ENCODE data around the gene PALB2. TPM values are rescaled to one million over a fixed set of nuclear protein-coding genes. Genes with fewer than 3 reads are reported as not detected.

Gene PALB2
- total and polyA plus RNA-seq, 2 experiments from 2014 or later: 24.2 to 34.0 TPM

- TF ChIP-seq ZNF462 (CRISPR knock-in tag; IDR thresholded peaks at IDR 0.05): no peak
- TF ChIP-seq NANOG (IDR thresholded peaks at IDR 0.05; ENCODE audit: borderline replicate concordance): no peak
These were observed 11.6 kb downstream of the PALB2 start (continued) for GRCh38 chr16:23629516-23629915.

DNA sequence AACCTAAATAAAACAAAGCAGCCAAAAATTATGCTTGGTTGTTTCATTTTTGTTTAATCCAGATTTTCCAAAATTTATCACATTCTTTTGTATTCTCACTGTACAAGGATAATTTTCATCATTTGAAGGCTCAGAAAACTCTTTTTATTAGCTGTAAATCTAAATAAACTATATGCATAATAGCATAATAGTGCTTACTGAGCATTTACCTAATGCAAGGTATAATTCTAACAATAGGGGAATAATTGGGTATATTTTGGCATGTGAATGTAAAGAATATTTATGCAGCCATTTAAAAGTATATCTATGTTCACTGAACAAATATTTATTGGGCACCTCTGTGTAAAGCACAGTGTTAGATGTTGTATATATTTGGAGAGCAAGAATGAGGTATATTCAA lies 17.0 kb downstream of the PALB2 start:
- no peaks in the 10 kb centered on the region; the same call in 1 of the 2 replicates for H3F3A ChIP-seq (replicated peaks; ENCODE audit: low read depth)
- H3K36me3 ChIP-seq (ENCODE audit: insufficient read depth): peaks cover 57% of the 10 kb centered on the region
- DNase-seq (ENCODE audit: low spot score) (no peak), ATAC-seq (no peak)
- no peaks in the 10 kb centered on the region for H4K20me1 ChIP-seq (replicated peaks; ENCODE audit: insufficient read depth)
- no peaks in the 10 kb centered on the region for H3K4me1 Mint-ChIP-seq
- TF ChIP-seq EZH2phosphoT487 (IDR thresholded peaks at IDR 0.05; ENCODE audit: unreplicated experiment) (no peak), REST (IDR thresholded peaks at IDR 0.05; ENCODE audit: unreplicated experiment) (no peak), JUNB (IDR thresholded peaks at IDR 0.05; ENCODE audit: unreplicated experiment) (no peak), EZH2 (IDR thresholded peaks at IDR 0.05; ENCODE audit: low read depth, unreplicated experiment) (no peak), ZNF114 (CRISPR knock-in tag; IDR thresholded peaks at IDR 0.05) (no peak)
- TF ChIP-seq, protein P1, sequence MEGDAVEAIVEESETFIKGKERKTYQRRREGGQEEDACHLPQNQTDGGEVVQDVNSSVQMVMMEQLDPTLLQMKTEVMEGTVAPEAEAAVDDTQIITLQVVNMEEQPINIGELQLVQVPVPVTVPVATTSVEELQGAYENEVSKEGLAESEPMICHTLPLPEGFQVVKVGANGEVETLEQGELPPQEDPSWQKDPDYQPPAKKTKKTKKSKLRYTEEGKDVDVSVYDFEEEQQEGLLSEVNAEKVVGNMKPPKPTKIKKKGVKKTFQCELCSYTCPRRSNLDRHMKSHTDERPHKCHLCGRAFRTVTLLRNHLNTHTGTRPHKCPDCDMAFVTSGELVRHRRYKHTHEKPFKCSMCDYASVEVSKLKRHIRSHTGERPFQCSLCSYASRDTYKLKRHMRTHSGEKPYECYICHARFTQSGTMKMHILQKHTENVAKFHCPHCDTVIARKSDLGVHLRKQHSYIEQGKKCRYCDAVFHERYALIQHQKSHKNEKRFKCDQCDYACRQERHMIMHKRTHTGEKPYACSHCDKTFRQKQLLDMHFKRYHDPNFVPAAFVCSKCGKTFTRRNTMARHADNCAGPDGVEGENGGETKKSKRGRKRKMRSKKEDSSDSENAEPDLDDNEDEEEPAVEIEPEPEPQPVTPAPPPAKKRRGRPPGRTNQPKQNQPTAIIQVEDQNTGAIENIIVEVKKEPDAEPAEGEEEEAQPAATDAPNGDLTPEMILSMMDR (conservative IDR thresholded peaks at IDR 0.05; ENCODE audit: low read depth in 2 of 2): no peak
- H3K4me1 ChIP-seq (ENCODE audit: insufficient read depth): no peaks in the 10 kb centered on the region
- H3K27ac Mint-ChIP-seq: no peak overlapping the region
- 0 out of 2 replicates have a peak, but pooled peaks cover 5% of the 10 kb centered on the region for H3K79me2 ChIP-seq (replicated peaks; ENCODE audit: insufficient read depth)
- H3K27ac ChIP-seq (ENCODE audit: low read depth): no peak overlapping the region
- H3K9me3 Mint-ChIP-seq: no peaks in the 10 kb centered on the region
- H3K4me2 ChIP-seq: no peak overlapping the region
- no peak overlapping the region for H3K4me3 ChIP-seq
- H3K9me2 ChIP-seq (ENCODE audit: insufficient read depth): no peaks in the 10 kb centered on the region
- no peak overlapping the region; the same call in 2 of the 3 replicates for H3K4me3 Mint-ChIP-seq
- H3K27me3 Mint-ChIP-seq (ENCODE audit: insufficient read depth, low read depth, poor library complexity): peaks cover 1% of the 10 kb centered on the region
- H3K27me3 ChIP-seq (ENCODE audit: insufficient read depth): no peaks in the 10 kb centered on the region
- peaks cover 78% of the 10 kb centered on the region for H3K36me3 Mint-ChIP-seq (ENCODE audit: low read depth)
- no peak overlapping the region for H2AFZ ChIP-seq

All from GM23338 (cell line).